Measurements from ENCODE around the gene SLC39A11.

GRCh38 chr17:72788950-72789585, 303.4 kb downstream of the SLC39A11 start:
- TF ChIP-seq ESRRG (CRISPR knock-in tag; IDR thresholded peaks at IDR 0.05) = no peak
- no peak for TF ChIP-seq ZC3H10 (CRISPR knock-in tag; IDR thresholded peaks at IDR 0.05)
- no peak for TF ChIP-seq ISL1 (CRISPR knock-in tag; IDR thresholded peaks at IDR 0.05)
- no peak for TF ChIP-seq CSDC2 (CRISPR knock-in tag; IDR thresholded peaks at IDR 0.05)
- TF ChIP-seq RARB (CRISPR knock-in tag; IDR thresholded peaks at IDR 0.05) = no peak
- TF ChIP-seq, protein P1, sequence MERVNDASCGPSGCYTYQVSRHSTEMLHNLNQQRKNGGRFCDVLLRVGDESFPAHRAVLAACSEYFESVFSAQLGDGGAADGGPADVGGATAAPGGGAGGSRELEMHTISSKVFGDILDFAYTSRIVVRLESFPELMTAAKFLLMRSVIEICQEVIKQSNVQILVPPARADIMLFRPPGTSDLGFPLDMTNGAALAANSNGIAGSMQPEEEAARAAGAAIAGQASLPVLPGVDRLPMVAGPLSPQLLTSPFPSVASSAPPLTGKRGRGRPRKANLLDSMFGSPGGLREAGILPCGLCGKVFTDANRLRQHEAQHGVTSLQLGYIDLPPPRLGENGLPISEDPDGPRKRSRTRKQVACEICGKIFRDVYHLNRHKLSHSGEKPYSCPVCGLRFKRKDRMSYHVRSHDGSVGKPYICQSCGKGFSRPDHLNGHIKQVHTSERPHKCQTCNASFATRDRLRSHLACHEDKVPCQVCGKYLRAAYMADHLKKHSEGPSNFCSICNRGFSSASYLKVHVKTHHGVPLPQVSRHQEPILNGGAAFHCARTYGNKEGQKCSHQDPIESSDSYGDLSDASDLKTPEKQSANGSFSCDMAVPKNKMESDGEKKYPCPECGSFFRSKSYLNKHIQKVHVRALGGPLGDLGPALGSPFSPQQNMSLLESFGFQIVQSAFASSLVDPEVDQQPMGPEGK (CRISPR knock-in tag; IDR thresholded peaks at IDR 0.05; ENCODE audit: borderline replicate concordance) = no peak
- TF ChIP-seq ZNF565 (CRISPR knock-in tag; conservative IDR thresholded peaks at IDR 0.05; ENCODE audit: low read depth) = no peak
- no peak for TF ChIP-seq ARNTL (CRISPR knock-in tag; IDR thresholded peaks at IDR 0.05; ENCODE audit: borderline replicate concordance, low read depth)
- TF ChIP-seq GLIS3 (CRISPR knock-in tag; IDR thresholded peaks at IDR 0.05) = no peak
- TF ChIP-seq, protein P2, sequence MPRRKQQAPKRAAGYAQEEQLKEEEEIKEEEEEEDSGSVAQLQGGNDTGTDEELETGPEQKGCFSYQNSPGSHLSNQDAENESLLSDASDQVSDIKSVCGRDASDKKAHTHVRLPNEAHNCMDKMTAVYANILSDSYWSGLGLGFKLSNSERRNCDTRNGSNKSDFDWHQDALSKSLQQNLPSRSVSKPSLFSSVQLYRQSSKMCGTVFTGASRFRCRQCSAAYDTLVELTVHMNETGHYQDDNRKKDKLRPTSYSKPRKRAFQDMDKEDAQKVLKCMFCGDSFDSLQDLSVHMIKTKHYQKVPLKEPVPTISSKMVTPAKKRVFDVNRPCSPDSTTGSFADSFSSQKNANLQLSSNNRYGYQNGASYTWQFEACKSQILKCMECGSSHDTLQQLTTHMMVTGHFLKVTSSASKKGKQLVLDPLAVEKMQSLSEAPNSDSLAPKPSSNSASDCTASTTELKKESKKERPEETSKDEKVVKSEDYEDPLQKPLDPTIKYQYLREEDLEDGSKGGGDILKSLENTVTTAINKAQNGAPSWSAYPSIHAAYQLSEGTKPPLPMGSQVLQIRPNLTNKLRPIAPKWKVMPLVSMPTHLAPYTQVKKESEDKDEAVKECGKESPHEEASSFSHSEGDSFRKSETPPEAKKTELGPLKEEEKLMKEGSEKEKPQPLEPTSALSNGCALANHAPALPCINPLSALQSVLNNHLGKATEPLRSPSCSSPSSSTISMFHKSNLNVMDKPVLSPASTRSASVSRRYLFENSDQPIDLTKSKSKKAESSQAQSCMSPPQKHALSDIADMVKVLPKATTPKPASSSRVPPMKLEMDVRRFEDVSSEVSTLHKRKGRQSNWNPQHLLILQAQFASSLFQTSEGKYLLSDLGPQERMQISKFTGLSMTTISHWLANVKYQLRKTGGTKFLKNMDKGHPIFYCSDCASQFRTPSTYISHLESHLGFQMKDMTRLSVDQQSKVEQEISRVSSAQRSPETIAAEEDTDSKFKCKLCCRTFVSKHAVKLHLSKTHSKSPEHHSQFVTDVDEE (CRISPR knock-in tag; IDR thresholded peaks at IDR 0.05) = no peak
- TF ChIP-seq, protein P3, sequence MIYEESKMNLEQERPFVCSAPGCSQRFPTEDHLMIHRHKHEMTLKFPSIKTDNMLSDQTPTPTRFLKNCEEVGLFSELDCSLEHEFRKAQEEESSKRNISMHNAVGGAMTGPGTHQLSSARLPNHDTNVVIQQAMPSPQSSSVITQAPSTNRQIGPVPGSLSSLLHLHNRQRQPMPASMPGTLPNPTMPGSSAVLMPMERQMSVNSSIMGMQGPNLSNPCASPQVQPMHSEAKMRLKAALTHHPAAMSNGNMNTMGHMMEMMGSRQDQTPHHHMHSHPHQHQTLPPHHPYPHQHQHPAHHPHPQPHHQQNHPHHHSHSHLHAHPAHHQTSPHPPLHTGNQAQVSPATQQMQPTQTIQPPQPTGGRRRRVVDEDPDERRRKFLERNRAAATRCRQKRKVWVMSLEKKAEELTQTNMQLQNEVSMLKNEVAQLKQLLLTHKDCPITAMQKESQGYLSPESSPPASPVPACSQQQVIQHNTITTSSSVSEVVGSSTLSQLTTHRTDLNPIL (CRISPR knock-in tag; IDR thresholded peaks at IDR 0.05; ENCODE audit: low read depth) = no peak
- TF ChIP-seq TOX (CRISPR knock-in tag; IDR thresholded peaks at IDR 0.05; ENCODE audit: borderline replicate concordance) = no peak
- no peak for TF ChIP-seq ZNF8 (CRISPR knock-in tag; IDR thresholded peaks at IDR 0.05)

Measured in SK-N-SH treated with all-trans-retinoic acid at 6 μM for 48 hours (cell line).